IMR-90 (cell line): ENCODE measurements around the gene CABP7. TPM values are rescaled to one million over a fixed set of nuclear protein-coding genes. Genes with fewer than 3 reads are reported as not detected.
A peak's percentile ranks its signal among the peaks of the same experiment; 100 is the strongest.

Experiments
- ATAC-seq: fragments of 200-7000 bp; cut with Tn5 transposase; 2 replicates; pipeline ENCODE4 v1.9.1; 2020; ENCODE audit warnings: low read depth, mild to moderate bottlenecking, moderate library complexity
- BruUV-seq: library from RNA; stranded (reverse); fragments of 400-500 nt; replicated peaks from 2 replicates; lab custom pipeline; 2021; lab: Mats Ljungman, UMichigan
- CTCF ChIA-PET: fragments of 300-600 bp; formaldehyde crosslinking; extraction: SDS; loops from one replicate; lab custom pipeline; 2021; ENCODE audit warnings: antibody characterized with exemption; lab: Yijun Ruan, JAX
- POLR2A ChIA-PET: fragments of 300-600 bp; sonication (Branson Sonifier 250); formaldehyde crosslinking; loops from one replicate; lab custom pipeline; 2022; ENCODE audit warnings: antibody characterized with exemption; ENCODE audit not compliant: unreplicated experiment; lab: Charles Lee
- DNase-seq: peaks from one replicate; pipeline ENCODE4 v3.0.0; 2013
- H2AFZ ChIP-seq: replicated peaks from 2 replicates; pipeline ENCODE3; 2013; ENCODE audit warnings: low read length, mild to moderate bottlenecking; ENCODE audit not compliant: poor library complexity
- H2AK5ac ChIP-seq: 2 replicates; pipeline ENCODE4 v1.6.1; 2013; ENCODE audit warnings: low read depth, low read length, inconsistent platforms
- H2AK9ac ChIP-seq: replicated peaks from 2 replicates; pipeline ENCODE3; 2013; ENCODE audit warnings: mild to moderate bottlenecking, low read depth, low read length, moderate library complexity; ENCODE audit not compliant: poor library complexity
- H2BK120ac ChIP-seq: 2 replicates; pipeline ENCODE4 v1.6.1; 2013; ENCODE audit warnings: low read depth, low read length, inconsistent platforms
- H2BK15ac ChIP-seq: 3 replicates; pipeline ENCODE4 v1.6.1; 2013; ENCODE audit warnings: low read depth, low read length, inconsistent platforms
- H2BK20ac ChIP-seq: 2 replicates; pipeline ENCODE4 v1.6.1; 2013; ENCODE audit warnings: low read depth, mild to moderate bottlenecking, inconsistent platforms, low read length, moderate library complexity
- H2BK5ac ChIP-seq: 2 replicates; pipeline ENCODE4 v1.6.1; 2013; ENCODE audit warnings: mild to moderate bottlenecking, low read depth, low read length, inconsistent platforms; ENCODE audit not compliant: poor library complexity, severe bottlenecking
- H3K14ac ChIP-seq: replicated peaks from 2 replicates; pipeline ENCODE4 v1.6.1; 2013; ENCODE audit warnings: low read depth, low read length, inconsistent platforms
- H3K18ac ChIP-seq: 2 replicates; pipeline ENCODE4 v1.6.1; 2013; ENCODE audit warnings: low read depth, low read length, control low read depth
- H3K23ac ChIP-seq: 2 replicates; pipeline ENCODE4 v1.6.1; 2013; ENCODE audit warnings: low read depth, low read length, inconsistent platforms
- H3K27ac ChIP-seq: 2 replicates; pipeline ENCODE4 v1.5.1; 2013; ENCODE audit warnings: mild to moderate bottlenecking, control low read depth, low read length; ENCODE audit not compliant: insufficient read depth
- H3K27me3 ChIP-seq: 2 replicates; pipeline ENCODE4 v1.6.1; 2013; ENCODE audit warnings: low read length; ENCODE audit not compliant: control insufficient read depth, insufficient read depth
- H3K36me3 ChIP-seq: 2 replicates; pipeline ENCODE4 v1.6.1; 2013; ENCODE audit warnings: low read length, mixed read lengths; ENCODE audit not compliant: control insufficient read depth, insufficient read depth
- H3K4ac ChIP-seq: 2 replicates; pipeline ENCODE4 v1.6.1; 2013; ENCODE audit warnings: low read depth, low read length, inconsistent platforms
- H3K4me1 ChIP-seq: 2 replicates; pipeline ENCODE4 v1.6.1; 2013; ENCODE audit warnings: low read length, mixed read lengths; ENCODE audit not compliant: control insufficient read depth, insufficient read depth
- H3K4me2 ChIP-seq: 2 replicates; pipeline ENCODE4 v1.6.1; 2013; ENCODE audit warnings: low read depth, mild to moderate bottlenecking, control low read depth, low read length, moderate library complexity
- H3K4me3 ChIP-seq: 2 replicates; pipeline ENCODE4 v1.5.1; 2013; ENCODE audit warnings: low read depth, mild to moderate bottlenecking, control low read depth, low read length, moderate library complexity; ENCODE audit not compliant: insufficient read depth
- H3K56ac ChIP-seq: 2 replicates; pipeline ENCODE4 v1.6.1; 2013; ENCODE audit warnings: low read length, inconsistent platforms; ENCODE audit not compliant: insufficient read depth; ENCODE audit errors: extremely low read depth
- H3K79me1 ChIP-seq, 2 experiments: 2 replicates each; pipeline ENCODE4 v1.6.1; 2013; ENCODE audit warnings: low read length in 2 of 2, inconsistent platforms in 1 of 2, low read depth in 1 of 2
- H3K9ac ChIP-seq: 2 replicates; pipeline ENCODE4 v1.6.1; 2013; ENCODE audit warnings: low read depth, low read length, control low read depth
- H3K9me1 ChIP-seq: 2 replicates; pipeline ENCODE4 v1.6.1; 2013; ENCODE audit warnings: low read length, inconsistent platforms; ENCODE audit not compliant: insufficient read depth
- H3K9me3 ChIP-seq: 2 replicates; pipeline ENCODE4 v1.6.1; 2013; ENCODE audit warnings: low read length; ENCODE audit not compliant: control insufficient read depth, insufficient read depth
- H4K20me1 ChIP-seq: 2 replicates; pipeline ENCODE4 v1.6.1; 2013; ENCODE audit warnings: low read length, inconsistent platforms; ENCODE audit not compliant: insufficient read depth
- H4K5ac ChIP-seq: 2 replicates; pipeline ENCODE4 v1.6.1; 2013; ENCODE audit warnings: mild to moderate bottlenecking, low read depth, low read length, control low read depth
- H4K8ac ChIP-seq, 2 experiments: 2 replicates each; pipeline ENCODE4 v1.6.1; 2013; ENCODE audit warnings: low read depth in 2 of 2, low read length in 2 of 2, control low read depth in 1 of 2, inconsistent platforms in 1 of 2
- H4K91ac ChIP-seq: 2 replicates; pipeline ENCODE4 v1.6.1; 2013; ENCODE audit warnings: low read depth, low read length, inconsistent platforms; ENCODE audit not compliant: insufficient read depth
- CHD1 ChIP-seq: IDR thresholded peaks from 2 replicates; pipeline ENCODE4 v1.6.1; 2012; ENCODE audit warnings: low read depth, low read length, improper control_type of control experiment
- CTCF ChIP-seq: conservative IDR thresholded peaks from 2 replicates; pipeline ENCODE4 v1.5.1; 2012; ENCODE audit warnings: mild to moderate bottlenecking, low read depth, low read length, improper control_type of control experiment
- SMC3 ChIP-seq: fragments of 150-350 bp; IDR thresholded peaks from 2 replicates; pipeline ENCODE4 v1.6.1; 2016; ENCODE audit warnings: low read depth, mild to moderate bottlenecking, antibody characterized with exemption, low read length, moderate library complexity
- USF2 ChIP-seq: fragments of 150-350 bp; IDR thresholded peaks from 2 replicates; pipeline ENCODE4 v1.6.1; 2017; ENCODE audit warnings: mild to moderate bottlenecking, antibody characterized with exemption, low read length, low read depth
- WGBS, 2 experiments: methylation state at CpG; one replicate each; pipeline versions ENCODE4 v1.1.5 to v1.1.7; 2013; ENCODE audit warnings: missing lambda C conversion rate in 2 of 2; ENCODE audit not compliant: insufficient read length in 1 of 2; ENCODE audit errors: extremely low coverage in 2 of 2; 5-methylcytosine and 5-hydroxymethylcytosine counted together
- dilution Hi-C: fragments of 300-500 bp; cut with HindIII; formaldehyde crosslinking; loops from one replicate; pipeline ENCODE4 v1.14.3; 2018; ENCODE audit warnings: low sequenced_read_pairs; ENCODE audit not compliant: unreplicated experiment
- in situ Hi-C: fragments of 300-500 bp; cut with MboI; formaldehyde crosslinking; loops from 3 replicates; pipeline ENCODE4 v1.14.3; 2019; ENCODE audit warnings: low sequenced_read_pairs, inconsistent platforms, mixed read lengths
- intact Hi-C: fragments of 100-400 bp; cut with micrococcal nuclease; formaldehyde crosslinking; loops from 2 replicates; pipeline ENCODE4 v1.10.0; 2022
- polyA plus RNA-seq, 3 experiments: library from polyadenylated mRNA; depleted of rRNA; stranded (reverse); fragments of >200 nt; gene quantifications; 2 replicates each; pipeline ENCODE4 v1.2.3, GENCODE V29; 2012; ENCODE audit warnings: low replicate concordance in 1 of 3
- total RNA-seq: library from RNA; depleted of rRNA; stranded (reverse); fragments of >200 nt; gene quantifications from 2 replicates; pipeline ENCODE4 v1.2.3, GENCODE V29; 2012

Gene CABP7
- total and polyA plus RNA-seq, 2 of the 4 experiments (the other 2 are of a cell fraction): under 0.01 to 0.03 TPM

- dilution Hi-C loops: no loop called here
- Histone ChIP-seq H4K8ac (no peak overlapping the region), H2BK20ac (no peak overlapping the region), H2AFZ (peak overlapping the region; percentile 44), H2BK5ac (no peak overlapping the region), H3K4ac (no peak overlapping the region), H3K36me3 (no peaks in the 10 kb centered on the region), H4K5ac (no peak overlapping the region), H2BK15ac (no peak overlapping the region), H3K27ac (no peak overlapping the region), H2BK120ac (no peak overlapping the region), H3K4me2 (no peak overlapping the region), H2AK5ac (no peak overlapping the region), H3K4me3 (no peak overlapping the region), H3K4me1 (peaks cover 12% of the 10 kb centered on the region; the same call in 1 of the 2 replicates), H3K9me1 (no peaks in the 10 kb centered on the region), H3K56ac (no peak overlapping the region), H2AK9ac (no peak overlapping the region), H3K14ac (no peak overlapping the region), H3K23ac (no peak overlapping the region), H3K79me1 (no peaks in the 10 kb centered on the region), H3K27me3 (peaks cover 34% of the 10 kb centered on the region), H3K18ac (no peak overlapping the region), H3K9me3 (no peaks in the 10 kb centered on the region), H4K91ac (no peak overlapping the region), H4K20me1 (peaks cover 3% of the 10 kb centered on the region; the same call in 1 of the 2 replicates), H3K9ac (no peak overlapping the region)
- DNase-seq (no peak), ATAC-seq (no peak)
- no TSS peak for BruUV-seq
- intact Hi-C loops: no loop called here
- TF ChIP-seq CHD1 (no peak), USF2 (no peak), CTCF (no peak), SMC3 (no peak)
- ChIA-PET CTCF (no interaction called here), POLR2A (no interaction called here)
- in situ Hi-C loops: no loop called here
- WGBS, 2 experiments: 47% methylated on average over 6 of the region's 9 CpGs; no CpG with 5 or more reads in 1 of the 2 experiments
These were observed 13.3 kb upstream of the CABP7 start for GRCh38 chr22:29706486-29706885.
